Type B pancreatic cell (in vitro differentiated cells): ENCODE data around the gene VSTM2L. TPM values are rescaled to one million over a fixed set of nuclear protein-coding genes. Genes with fewer than 3 reads are reported as not detected.

Experiments used
- DNase-seq: peaks from one replicate; pipeline ENCODE4 v3.0.0; 2021; ENCODE audit warnings: mixed read lengths; ENCODE audit not compliant: unreplicated experiment; ENCODE audit errors: extremely low spot score
- H3K27ac Mint-ChIP-seq: 2 replicates; pipeline ENCODE4 v1.8.0; 2021; ENCODE audit warnings: mild to moderate bottlenecking, mixed read lengths
- H3K27me3 Mint-ChIP-seq: 2 replicates; pipeline ENCODE4 v1.8.0; 2021; ENCODE audit warnings: mixed read lengths
- H3K36me3 Mint-ChIP-seq: 2 replicates; pipeline ENCODE4 v1.8.0; 2021; ENCODE audit warnings: mixed read lengths
- H3K4me1 Mint-ChIP-seq: one replicate; pipeline ENCODE4 v1.8.0; 2021; ENCODE audit warnings: mixed read lengths; ENCODE audit not compliant: unreplicated experiment
- H3K4me3 Mint-ChIP-seq: 2 replicates; pipeline ENCODE4 v1.8.0; 2021; ENCODE audit warnings: mild to moderate bottlenecking, mixed read lengths
- H3K9me3 Mint-ChIP-seq: 2 replicates; pipeline ENCODE4 v1.8.0; 2021; ENCODE audit warnings: mixed read lengths
- CTCF ChIP-seq: fragments of 200-600 bp; sonication (generic); conservative IDR thresholded peaks from 2 replicates; pipeline ENCODE4 v1.5.0; 2021; ENCODE audit warnings: antibody characterized with exemption, mild to moderate bottlenecking
- total RNA-seq: library from RNA; stranded (reverse); gene quantifications from 2 replicates; pipeline ENCODE4 v1.2.1, GENCODE V29; 2021; ENCODE audit warnings: low replicate concordance

Gene VSTM2L
- total RNA-seq, 1 donor from 2014 or later = 11.4 TPM

GRCh38 chr20:37980383-37980782, 77.5 kb downstream of the VSTM2L start:
- no peak overlapping the region for H3K4me3 Mint-ChIP-seq
- H3K4me1 Mint-ChIP-seq = peaks cover 16% of the 10 kb centered on the region
- DNase-seq = no peak
- no peaks in the 10 kb centered on the region for H3K27me3 Mint-ChIP-seq
- H3K9me3 Mint-ChIP-seq = no peaks in the 10 kb centered on the region
- H3K36me3 Mint-ChIP-seq = peaks cover 9% of the 10 kb centered on the region
- TF ChIP-seq CTCF = no peak
- H3K27ac Mint-ChIP-seq = no peak overlapping the region

- TF ChIP-seq CTCF = no peak
- DNase-seq = no peak
- Mint-ChIP-seq H3K36me3 (peaks cover 9% of the 10 kb centered on the region), H3K9me3 (no peaks in the 10 kb centered on the region), H3K4me1 (peaks cover 16% of the 10 kb centered on the region), H3K27ac (no peak overlapping the region), H3K4me3 (no peak overlapping the region), H3K27me3 (no peaks in the 10 kb centered on the region)
Measured at GRCh38 chr20:37980876-37981275, 77.9 kb downstream of the VSTM2L start.

GRCh38 chr20:37981568-37981967, 78.6 kb downstream of the VSTM2L start:
- no peaks in the 10 kb centered on the region for H3K9me3 Mint-ChIP-seq
- H3K27ac Mint-ChIP-seq = no peak overlapping the region
- H3K36me3 Mint-ChIP-seq = peaks cover 9% of the 10 kb centered on the region
- no peak overlapping the region for H3K4me3 Mint-ChIP-seq
- no peaks in the 10 kb centered on the region for H3K27me3 Mint-ChIP-seq
- H3K4me1 Mint-ChIP-seq = peaks cover 14% of the 10 kb centered on the region
- no peak for DNase-seq
- no peak for TF ChIP-seq CTCF

- peaks cover 9% of the 10 kb centered on the region for H3K36me3 Mint-ChIP-seq
- no peak overlapping the region for H3K4me3 Mint-ChIP-seq
- H3K27me3 Mint-ChIP-seq = no peaks in the 10 kb centered on the region
- no peak overlapping the region for H3K27ac Mint-ChIP-seq
- no peak for TF ChIP-seq CTCF
- peaks cover 17% of the 10 kb centered on the region for H3K4me1 Mint-ChIP-seq
- no peaks in the 10 kb centered on the region for H3K9me3 Mint-ChIP-seq
- DNase-seq = no peak
Measured at GRCh38 chr20:37983286-37983685, 80.4 kb downstream of the VSTM2L start.

GRCh38 chr20:37984018-37984785, 81.3 kb downstream of the VSTM2L start:
- H3K4me1 Mint-ChIP-seq = peaks cover 26% of the 10 kb centered on the region
- no peak overlapping the region for H3K27ac Mint-ChIP-seq
- peaks cover 14% of the 10 kb centered on the region for H3K36me3 Mint-ChIP-seq
- TF ChIP-seq CTCF = no peak
- H3K9me3 Mint-ChIP-seq = no peaks in the 10 kb centered on the region
- no peaks in the 10 kb centered on the region for H3K27me3 Mint-ChIP-seq
- H3K4me3 Mint-ChIP-seq = no peak overlapping the region
- no peak for DNase-seq
